Right atrium auricular region (tissue), 2 donors: ENCODE data around the gene MTFMT. TPM values are rescaled to one million over a fixed set of nuclear protein-coding genes. Genes with fewer than 3 reads are reported as not detected.

Experiments used
- DNase-seq: peaks from one replicate; pipeline ENCODE4 v3.0.0-alpha.2; 2019; ENCODE audit warnings: low spot score
- H3K27ac ChIP-seq, 2 donors: fragments of 200-600 bp; sonication (generic); 1 replicate in 1 of 2; 2 replicates in 1 of 2; pipeline ENCODE4 v1.5.1; 2016 to 2019
- H3K27me3 ChIP-seq, 2 donors: fragments of 200-600 bp; sonication (generic); one replicate each; pipeline versions ENCODE4 v1.5.1 to v1.6.0; 2017 to 2019
- H3K36me3 ChIP-seq: fragments of 200-600 bp; sonication (generic); one replicate; pipeline ENCODE4 v1.5.1; 2016
- H3K4me1 ChIP-seq, 2 donors: fragments of 200-600 bp; sonication (generic); one replicate each; pipeline versions ENCODE4 v1.5.1 to v1.6.0; 2017 to 2019
- H3K4me3 ChIP-seq, 2 donors: fragments of 200-600 bp; sonication (generic); 1 replicate in 1 of 2; 2 replicates in 1 of 2; pipeline ENCODE4 v1.5.1; 2017 to 2019; ENCODE audit warnings: mild to moderate bottlenecking in 1 of 2, moderate library complexity in 1 of 2
- H3K9me3 ChIP-seq, 2 donors: fragments of 200-600 bp; sonication (generic); one replicate each; pipeline ENCODE4 v1.5.1; 2019
- CTCF ChIP-seq, 2 donors: fragments of 200-600 bp; sonication (generic); IDR thresholded peaks; one replicate each; pipeline ENCODE4 v1.5.1; 2019; ENCODE audit warnings: antibody characterized with exemption in 2 of 2
- total RNA-seq, 2 donors: library from RNA; depleted of rRNA; stranded (reverse); fragments of >200 nt; gene quantifications; one replicate each; pipeline ENCODE4 v1.1.0, GENCODE V29; 2016

Gene MTFMT
- total RNA-seq, 2 donors from 2014 or later = 24.1 to 25.9 TPM

GRCh38 chr15:64989416-64990167 lies 39.8 kb downstream of the MTFMT start, which contains the start of gene SPG21:
SPG21 (minus strand) TSS chr15:64989914; CDS start chr15:64983569, 6,345 bp downstream.
- DNase-seq = peak; percentile 88
- Histone ChIP-seq H3K4me1 (peaks cover 0 to 20% of the 10 kb centered on the region in 2 donors), H3K27ac (peak within 1 kb of the TSS; percentile 91)

GRCh38 chr15:64987136-64987535 lies 42.3 kb downstream of the MTFMT start:
- Histone ChIP-seq H3K4me1 (peaks cover 0 to 20% of the 10 kb centered on the region in 2 donors), H3K27me3 (no peaks in the 10 kb centered on the region), H3K36me3 (no peaks in the 10 kb centered on the region), H3K27ac (no peak overlapping the region), H3K9me3 (no peaks in the 10 kb centered on the region), H3K4me3 (no peak overlapping the region)
- TF ChIP-seq CTCF (IDR thresholded peaks at IDR 0.05) = no peak
- no peak for DNase-seq

More at GRCh38 chr15:64989416-64990167, 39.8 kb downstream of the MTFMT start, which contains the start of gene SPG21:
- Histone ChIP-seq H3K9me3 (no peaks in the 10 kb centered on the region), H3K27me3 (no peaks in the 10 kb centered on the region), H3K4me3 (peak within 1 kb of the TSS; percentile 86 to 92), H3K36me3 (no peaks in the 10 kb centered on the region)
- no peak for TF ChIP-seq CTCF (IDR thresholded peaks at IDR 0.05)

DNA sequence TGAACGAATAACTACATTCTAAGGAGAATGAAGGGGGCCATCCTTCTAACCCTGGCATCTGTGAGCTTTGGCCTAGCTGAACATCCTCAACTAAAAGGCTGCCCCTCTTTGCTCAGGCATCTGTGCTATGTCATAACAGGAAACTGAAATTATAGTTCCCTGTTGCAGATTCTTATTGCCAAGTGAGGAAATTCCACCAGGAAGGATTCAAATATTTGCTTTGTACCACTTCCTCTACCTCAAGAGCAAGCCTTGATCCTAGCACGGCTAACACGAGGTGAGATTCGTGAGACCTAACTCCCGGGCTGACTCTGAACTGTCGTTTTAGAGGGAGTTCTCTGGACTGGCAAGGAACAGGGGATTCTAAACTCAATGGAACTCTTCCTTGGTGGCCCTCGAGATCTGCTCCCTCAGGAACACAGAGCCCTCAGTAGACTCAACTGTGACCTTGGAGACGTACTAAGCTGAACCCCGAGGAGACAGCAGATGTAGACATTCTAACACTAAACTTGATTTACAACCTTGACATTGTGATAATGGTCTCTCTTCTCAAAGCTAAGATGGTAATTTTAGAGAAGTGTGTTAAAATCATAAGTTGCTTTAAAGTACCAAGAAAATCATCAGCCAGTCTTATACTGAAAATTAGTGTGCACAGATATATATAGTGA lies 43.9 kb downstream of the MTFMT start:
- Histone ChIP-seq H3K4me3 (no peak overlapping the region), H3K36me3 (peaks cover 2% of the 10 kb centered on the region), H3K27ac (peak overlapping the region; percentile 1 to 53), H3K9me3 (no peaks in the 10 kb centered on the region), H3K27me3 (no peaks in the 10 kb centered on the region), H3K4me1 (peaks cover 0 to 20% of the 10 kb centered on the region in 2 donors)
- no peak for TF ChIP-seq CTCF (IDR thresholded peaks at IDR 0.05)
- DNase-seq = no peak

DNA sequence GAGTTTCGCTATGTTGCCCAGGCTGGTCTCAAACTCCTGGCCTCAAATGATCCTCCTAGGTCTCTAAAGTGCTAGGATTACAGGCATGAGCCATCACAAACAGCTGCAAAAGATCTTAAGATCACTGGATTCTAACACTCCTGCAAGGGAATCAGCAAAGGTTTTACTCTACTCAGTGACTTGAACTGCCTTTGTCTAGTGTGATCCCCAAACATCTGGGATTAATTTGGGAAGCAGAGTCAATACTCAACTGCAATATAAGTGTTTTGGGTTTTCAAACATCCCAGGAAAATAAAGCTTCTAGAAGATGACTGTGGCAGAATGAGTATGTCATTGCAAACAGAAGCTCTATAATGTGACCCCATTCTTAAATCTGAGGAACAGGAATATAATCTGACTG lies 47.0 kb downstream of the MTFMT start:
- no peak for TF ChIP-seq CTCF (IDR thresholded peaks at IDR 0.05)

GRCh38 chr15:64981812-64982431 lies 47.5 kb downstream of the MTFMT start:
- DNase-seq = no peak
- H3K4me1 ChIP-seq = no peaks in the 10 kb centered on the region
- H3K4me3 ChIP-seq = no peak overlapping the region
- no peak overlapping the region for H3K27ac ChIP-seq
- TF ChIP-seq CTCF (IDR thresholded peaks at IDR 0.05) = no peak
- H3K9me3 ChIP-seq = no peaks in the 10 kb centered on the region
- H3K36me3 ChIP-seq = peaks cover 22% of the 10 kb centered on the region
- no peaks in the 10 kb centered on the region for H3K27me3 ChIP-seq

More for the DNA sequence above, 47.0 kb downstream of the MTFMT start:
- Histone ChIP-seq H3K4me3 (no peak overlapping the region), H3K36me3 (peaks cover 21% of the 10 kb centered on the region), H3K27me3 (no peaks in the 10 kb centered on the region), H3K4me1 (peaks cover 0 to 3% of the 10 kb centered on the region in 2 donors), H3K9me3 (no peaks in the 10 kb centered on the region), H3K27ac (no peak overlapping the region)
- no peak for DNase-seq
